HG03469 (cell line): Measurements from ENCODE around the gene RDX.
"Not testable (repeated sequence)": the region's sequence is repeated elsewhere in the genome, so short reads cannot be mapped to it uniquely, and the experiment has no call there.

Experiments used
- ATAC-seq: cut with Tn5 transposase; IDR thresholded peaks from one replicate; pipeline ENCODE4 v1.9.1; 2021; ENCODE audit warnings: mild to moderate bottlenecking, moderate library complexity, moderate number of reproducible peaks; ENCODE audit not compliant: unreplicated experiment

The RDX gene

DNA sequence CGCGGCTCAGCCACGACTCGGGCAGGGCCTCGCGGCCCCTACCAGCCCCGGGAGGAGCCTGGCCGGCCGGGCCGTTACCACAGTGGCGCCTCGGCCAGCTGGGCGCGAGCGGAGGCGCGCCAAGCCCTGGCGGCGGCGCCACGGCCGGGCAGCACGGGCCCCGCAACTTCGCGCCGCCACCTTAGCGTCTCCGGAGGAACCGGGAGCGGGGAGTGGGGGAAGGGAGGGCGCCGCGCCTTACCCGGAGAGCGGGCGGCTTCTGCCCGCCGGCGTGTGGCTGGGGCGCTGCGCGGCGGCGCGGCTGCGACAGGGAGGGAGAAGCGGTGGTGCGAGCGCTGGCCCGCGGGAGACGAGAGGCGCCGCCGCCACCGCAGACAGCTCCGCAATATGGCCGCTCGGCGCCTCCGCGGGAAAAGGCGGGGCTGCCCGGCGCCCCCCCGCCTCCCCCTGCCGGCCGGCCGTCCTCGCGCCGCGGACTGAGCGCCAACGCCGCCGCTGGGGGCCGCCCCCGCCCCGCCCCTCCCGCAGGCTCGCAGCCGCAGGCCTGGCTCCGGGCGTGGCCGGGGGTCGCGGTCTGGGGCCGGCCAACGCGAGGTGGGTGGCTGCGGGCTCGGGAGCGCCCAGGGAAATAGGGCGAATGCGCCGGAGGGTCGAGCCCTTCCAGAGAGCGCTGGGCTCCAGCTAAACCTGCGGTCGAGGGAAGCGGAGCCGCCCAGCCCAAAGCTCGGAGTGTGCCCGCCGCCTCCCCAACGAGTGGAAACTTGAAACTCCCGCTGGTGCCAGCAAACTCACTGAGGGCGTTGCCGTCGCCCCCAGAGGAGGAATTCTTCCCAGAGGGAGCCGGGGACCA lies at the start of gene RDX:
Gene RDX, minus strand, starts transcription at position 389 of the 850 bp plus-strand sequence. CDS start 16,922 bp downstream, outside the sequence.
- ATAC-seq: peak; percentile 41

DNA sequence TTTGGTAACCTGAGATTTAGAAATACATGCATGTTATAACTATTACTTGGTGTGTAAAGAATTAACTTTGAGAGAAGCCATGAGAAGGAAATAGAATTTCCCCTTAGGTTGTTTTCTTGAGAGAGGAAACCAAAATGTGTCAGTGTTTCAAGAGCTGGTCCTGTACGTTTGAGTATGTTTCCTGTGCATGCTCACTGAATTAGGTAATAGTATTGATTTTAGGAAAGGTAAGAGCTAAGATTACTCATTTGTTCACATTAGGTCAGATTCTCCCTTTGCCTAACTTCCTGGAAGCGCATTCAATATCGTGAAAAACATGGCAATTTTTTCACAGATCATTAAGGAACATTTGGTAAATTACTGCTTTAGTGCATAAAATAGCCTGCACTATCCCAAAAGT lies 49.3 kb upstream of the RDX start:
- ATAC-seq: no peak

DNA sequence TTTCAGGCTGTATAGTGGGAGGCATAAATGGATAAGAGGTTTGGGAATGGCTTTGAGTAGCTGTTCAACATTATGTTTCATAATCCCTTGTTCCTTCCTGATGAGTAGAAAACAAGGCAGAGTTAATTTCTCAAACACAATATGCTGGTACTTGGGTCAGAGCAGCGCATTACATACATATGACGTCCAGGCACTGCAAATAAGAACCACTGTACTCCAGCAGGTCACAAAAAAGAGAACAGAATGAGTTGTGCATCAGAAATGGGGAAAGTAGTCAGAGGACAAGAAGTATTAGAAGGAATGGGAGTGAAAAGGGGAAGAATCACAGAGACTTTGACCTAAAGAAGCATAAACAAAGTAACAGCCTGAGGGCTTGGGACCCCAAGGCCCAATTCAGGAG lies 44.0 kb upstream of the RDX start:
- no peak for ATAC-seq

DNA sequence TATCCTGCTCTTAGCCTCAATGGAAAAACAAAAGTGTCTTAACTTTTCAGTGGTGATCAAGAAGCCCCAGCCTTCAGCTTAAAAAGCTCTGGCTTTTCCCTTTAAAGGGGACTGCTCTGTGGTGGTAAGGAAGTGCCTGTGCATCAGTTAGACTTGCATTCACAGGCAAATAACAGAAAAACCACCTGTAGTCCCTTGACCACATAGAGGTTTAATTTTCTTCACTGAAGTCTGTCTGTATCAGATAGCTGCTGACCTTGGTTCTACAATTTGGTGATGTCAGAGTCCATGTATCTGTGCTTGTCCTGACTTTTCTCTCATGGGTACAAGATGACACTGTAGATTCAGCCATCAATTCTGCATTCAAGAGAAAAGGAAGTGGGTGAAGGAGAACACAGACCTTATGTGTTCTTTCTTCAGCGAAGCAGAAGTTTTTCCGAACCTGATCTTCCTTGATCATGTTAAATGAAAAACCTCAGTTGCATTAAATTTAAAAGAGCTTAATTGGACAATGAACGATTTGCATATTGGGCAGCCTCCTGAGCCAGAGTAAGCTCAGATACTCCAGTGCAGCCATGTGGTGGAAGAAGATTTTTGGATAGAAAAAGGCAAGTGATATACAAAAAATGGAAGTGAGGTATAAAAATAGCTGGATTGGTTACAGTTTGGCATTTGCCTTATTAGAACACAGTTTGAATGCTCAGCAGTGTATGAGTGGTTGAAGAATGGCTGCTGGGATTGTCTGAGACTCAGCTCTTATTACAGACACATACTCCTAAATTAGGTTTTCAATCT lies 43.2 kb upstream of the RDX start:
- no peak for ATAC-seq

DNA sequence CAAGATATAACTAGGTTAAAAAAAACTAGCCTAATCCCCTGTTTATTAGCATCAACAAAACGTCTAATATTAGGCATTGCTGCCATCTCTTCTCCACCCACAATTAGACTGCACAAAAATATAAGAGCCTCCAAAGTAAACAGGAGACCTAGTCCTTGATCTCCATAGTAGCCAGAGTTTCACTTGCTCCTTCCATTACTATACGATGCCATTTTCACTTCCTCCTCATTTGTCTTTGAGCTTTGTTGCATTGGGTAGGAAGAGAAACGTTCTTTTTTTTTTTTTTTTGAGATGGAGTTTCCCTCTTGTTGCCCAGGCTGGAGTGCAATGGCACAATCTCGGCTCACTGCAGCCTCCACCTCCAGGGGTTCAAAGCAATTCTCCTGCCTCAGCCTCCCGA lies 42.3 kb upstream of the RDX start:
- no peak for ATAC-seq

DNA sequence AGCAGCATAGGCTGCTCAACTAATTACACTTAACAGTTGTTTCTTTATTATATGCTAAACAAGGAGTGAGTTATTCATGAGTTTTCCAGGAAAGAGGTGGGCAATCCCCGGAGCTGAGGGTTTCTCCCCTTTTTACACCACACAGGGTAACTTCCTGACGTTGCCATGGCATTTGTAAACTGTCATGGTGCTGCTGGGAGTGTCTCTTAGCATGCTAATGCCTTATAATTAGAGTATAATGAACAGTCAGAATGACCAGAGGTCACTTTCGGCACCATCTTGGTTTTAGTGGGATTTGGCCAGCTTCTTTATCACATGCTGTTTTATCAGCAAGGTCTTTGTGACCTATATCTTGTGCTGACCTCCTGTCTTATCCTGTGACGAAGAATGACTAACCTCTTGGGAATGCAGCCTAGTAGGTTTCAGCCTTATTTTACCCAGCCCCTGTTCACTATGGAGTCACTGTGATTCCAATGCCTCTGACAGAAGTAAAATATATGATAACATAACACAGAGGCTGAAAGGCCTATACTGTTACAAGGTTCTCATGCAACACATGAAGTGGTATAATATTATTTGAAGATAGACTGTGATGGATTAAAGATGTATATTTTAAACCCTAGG lies 41.3 kb upstream of the RDX start:
- ATAC-seq: no peak

DNA sequence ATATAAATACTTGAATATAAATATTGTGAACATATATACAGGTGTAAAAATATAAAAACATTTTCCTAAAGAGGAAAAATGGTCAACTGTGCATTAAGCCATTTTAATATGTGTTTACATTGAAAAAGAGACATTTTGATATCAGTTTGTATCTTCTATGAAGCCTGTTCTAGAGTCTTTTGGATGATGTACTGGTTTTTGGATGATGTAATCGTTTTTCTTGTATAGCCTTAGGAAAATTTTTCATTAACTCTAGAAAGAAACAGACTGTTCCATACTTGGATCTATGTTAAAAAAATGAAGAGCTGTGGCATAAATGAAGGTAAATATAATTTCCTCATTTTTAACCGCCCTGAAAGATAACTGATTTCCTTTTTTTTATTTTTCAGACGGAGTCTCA lies 39.6 kb upstream of the RDX start:
- ATAC-seq: no peak

DNA sequence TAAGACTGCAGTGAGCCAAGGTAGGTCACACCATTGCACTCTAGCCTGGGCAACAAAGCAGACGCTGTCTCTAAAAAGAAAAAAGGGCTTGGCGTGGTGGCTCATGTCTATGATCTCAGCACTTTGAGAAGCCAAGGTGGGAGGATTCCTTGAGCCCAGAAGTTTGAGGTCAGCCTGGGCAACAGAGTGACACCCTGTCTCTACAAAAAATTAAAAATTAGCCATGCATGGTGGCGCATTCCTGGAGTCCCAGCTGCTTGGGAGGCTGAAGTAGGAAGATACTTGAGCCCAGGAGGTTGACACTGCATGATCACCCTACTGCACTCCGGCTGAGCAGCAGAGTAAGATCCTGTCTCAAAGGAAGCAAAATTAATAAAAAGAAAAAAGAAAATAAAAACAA lies 38.9 kb upstream of the RDX start:
- no peak for ATAC-seq

DNA sequence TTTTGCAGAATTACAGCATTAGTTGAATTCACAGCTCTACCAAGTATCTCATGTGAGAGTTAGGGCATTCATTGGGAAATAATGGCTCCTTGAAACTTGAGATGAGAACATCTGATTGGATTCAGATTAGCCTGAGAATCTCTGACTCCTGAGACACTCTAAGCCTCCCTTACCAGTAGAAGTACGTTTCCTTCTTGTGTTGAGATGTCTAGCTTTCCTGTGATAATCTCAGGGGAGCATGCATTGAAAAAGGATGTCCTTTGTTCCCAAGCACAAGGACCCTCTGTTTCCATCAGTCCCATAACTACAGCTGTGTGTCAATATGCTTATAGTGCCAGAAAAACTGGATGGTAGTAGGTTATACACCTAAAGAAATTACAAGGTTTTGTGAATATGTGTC lies 35.2 kb upstream of the RDX start:
- ATAC-seq: no peak

DNA sequence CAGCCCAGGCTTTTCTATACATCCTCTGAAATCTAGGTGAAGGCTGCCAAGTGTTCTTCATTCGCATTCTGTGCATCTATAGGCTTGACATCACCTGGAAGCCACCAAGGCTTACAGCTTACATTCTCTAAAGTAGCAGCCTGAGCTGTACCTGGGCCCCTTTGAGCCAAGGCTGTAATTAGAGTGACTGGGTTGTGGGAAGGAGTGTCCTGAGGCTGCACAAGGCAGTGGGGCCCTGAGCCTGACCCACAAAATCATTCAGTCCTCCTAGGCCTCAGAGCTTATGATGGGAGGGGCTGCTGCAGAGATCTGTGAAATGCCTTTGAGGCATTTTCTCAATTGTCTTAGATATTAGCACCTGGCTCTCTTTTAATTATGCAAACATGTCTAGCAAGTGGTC lies 33.0 kb upstream of the RDX start:
- ATAC-seq: no peak

DNA sequence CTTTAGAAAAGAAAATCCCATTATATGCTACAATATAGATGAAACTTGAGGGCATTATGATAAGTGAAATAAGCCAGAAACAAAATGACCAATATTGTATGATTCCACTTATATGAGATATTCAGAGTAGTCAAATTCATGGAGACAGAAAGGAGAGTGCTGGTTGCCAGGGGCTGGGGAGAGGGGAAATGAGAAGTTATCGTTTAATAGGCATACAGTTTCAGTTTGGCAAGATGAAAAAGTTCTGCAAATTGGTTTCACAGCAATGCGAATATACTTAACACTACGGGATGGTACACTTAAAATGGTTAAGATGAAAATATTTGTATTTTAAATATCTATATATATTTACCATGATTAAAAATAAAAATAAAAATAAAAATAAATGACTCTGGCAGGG lies 31.1 kb upstream of the RDX start:
- no peak for ATAC-seq

DNA sequence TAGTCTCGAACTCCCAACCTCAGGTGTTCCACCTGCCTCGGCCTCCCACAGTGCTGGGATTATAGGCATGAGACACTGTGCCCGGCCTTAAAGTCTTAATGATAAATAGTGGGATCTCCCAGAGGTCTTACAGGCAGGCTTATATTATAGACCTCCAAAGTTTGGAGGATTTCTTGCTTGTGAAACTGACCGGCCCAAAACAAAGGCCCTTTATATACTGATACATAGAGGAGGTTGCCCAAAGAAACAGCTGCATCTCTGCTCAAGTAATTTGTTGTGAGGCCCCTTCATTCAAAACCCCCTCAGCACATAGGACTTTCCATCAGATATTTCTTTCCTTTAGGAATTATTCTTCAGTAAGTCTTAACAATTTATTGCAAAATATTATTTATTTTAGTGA lies 27.4 kb upstream of the RDX start:
- no peak for ATAC-seq

DNA sequence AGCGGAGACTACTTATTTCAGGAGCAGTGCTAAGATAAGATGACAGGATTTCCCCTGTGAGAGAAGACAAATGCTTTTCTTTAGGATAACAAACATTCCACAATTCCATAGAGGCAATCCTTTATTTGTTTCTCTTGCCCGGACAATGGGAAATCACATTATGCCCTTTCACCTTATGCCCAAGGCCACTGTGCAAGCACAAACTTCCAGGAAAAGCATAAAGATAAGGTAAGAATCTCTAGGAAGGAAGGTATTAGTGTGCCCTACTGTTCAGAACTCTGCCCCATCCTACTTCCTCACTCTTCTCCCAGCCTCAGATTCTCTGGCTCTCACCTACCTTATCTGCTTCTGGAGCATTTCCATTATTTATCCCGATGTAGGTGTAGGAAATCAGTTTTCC lies 23.1 kb upstream of the RDX start:
- no peak for ATAC-seq

DNA sequence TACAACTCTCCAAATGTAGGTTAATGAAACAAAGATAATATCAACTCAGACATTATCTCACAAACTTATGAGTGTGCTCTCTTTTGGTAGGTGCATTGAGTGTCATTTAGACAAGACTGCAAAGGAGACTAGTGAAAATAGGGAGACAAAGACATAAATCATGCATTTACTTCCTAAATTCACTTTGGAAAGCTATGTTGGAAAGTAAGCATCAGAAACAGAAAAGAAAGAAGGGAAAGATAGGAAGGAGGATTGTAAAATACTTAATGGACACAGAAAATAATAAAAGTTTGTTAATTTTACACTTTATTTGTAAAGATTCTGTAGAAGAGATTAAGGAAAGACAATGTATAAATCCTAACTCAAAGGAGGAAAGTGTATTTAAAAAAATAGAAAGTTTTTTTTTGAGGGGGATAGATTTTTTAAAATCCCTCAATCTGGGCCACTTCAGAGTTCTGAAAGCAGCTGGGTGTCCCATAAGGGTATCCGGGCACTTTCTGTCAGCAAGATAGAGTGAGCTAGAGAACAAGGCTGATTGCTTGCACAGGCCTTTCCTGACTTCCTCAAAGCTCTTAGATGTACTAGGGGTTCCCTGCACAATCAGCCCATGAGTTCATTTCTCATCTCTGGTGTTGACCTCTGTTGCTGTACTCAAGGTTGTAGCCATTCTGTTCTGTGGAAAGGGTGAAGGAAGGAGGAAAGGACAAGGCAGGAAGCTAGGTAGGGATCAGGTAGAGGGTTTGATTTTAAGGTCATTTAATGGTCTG lies 22.4 kb upstream of the RDX start:
- no peak for ATAC-seq

DNA sequence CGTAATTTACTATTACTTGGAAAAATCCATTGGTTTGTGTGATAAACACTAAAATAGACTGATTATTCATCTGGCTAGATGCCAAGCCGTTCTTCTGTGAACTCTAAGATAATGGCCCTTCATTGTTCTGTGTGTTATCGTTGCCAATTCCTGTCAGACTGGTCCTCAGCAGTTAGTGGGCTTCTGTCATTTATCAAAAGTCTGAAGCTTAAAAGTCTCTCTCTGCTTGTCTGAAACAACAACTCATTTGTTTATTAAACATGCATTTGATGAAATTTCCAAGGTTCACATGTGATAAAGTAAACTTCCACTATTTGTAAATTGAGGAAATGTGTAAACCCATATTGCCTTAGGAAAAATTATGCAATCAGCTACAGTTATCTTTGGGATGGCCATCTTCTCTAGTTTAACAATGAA lies 21.1 kb upstream of the RDX start:
- ATAC-seq: no peak

DNA sequence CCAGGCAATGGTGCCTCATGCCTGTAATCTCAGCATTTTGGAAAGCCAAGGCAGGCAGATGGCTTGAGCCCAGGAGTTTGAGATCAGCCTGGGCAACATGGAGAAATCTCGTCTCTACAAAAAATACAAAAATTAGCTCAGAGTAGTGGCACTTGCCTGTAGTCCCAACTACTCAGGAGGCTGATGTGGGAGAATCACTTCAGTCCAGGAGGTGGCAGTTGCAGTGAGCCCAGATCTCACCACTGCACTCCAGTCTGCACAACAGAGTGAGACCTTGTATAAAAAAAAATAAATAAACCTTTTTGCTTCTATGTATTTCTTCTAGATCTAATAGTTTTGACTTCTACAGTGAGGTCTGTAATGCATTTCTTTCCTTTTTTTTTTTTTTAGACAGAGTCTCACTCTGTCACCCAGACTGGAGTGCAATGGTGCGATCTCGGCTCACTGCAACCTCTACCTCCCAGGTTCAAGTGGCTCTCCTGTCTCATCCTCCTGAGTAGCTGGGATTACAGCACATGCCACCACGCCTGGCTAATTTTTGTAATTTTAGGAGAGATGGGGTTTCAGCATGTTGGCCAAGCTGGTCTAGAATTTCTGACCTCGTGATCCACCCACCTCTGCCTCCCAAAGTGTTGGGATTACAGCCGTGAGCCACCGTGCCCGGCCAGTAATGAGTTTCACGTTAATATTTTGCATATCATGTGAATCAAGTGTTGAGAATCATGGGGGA lies 18.1 kb upstream of the RDX start:
- ATAC-seq: no peak

DNA sequence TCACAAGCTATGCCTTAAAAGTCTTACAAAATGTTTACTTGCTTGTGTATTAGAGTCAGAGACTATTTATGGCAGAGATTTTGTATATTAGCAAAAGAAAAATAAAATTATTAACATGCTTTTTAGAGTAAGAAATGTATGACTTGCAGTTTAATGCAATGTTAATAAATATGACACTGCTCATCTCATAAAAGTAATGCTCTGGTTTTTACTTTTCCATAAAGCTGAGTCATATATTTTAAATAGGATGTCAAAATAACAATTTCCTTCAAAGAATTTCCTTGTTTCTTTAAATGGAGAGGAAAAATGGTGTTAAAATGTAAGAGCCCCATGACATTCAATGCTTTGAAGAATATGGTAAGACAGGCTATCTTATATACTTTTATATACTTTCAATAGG lies 16.3 kb upstream of the RDX start:
- ATAC-seq: no peak

DNA sequence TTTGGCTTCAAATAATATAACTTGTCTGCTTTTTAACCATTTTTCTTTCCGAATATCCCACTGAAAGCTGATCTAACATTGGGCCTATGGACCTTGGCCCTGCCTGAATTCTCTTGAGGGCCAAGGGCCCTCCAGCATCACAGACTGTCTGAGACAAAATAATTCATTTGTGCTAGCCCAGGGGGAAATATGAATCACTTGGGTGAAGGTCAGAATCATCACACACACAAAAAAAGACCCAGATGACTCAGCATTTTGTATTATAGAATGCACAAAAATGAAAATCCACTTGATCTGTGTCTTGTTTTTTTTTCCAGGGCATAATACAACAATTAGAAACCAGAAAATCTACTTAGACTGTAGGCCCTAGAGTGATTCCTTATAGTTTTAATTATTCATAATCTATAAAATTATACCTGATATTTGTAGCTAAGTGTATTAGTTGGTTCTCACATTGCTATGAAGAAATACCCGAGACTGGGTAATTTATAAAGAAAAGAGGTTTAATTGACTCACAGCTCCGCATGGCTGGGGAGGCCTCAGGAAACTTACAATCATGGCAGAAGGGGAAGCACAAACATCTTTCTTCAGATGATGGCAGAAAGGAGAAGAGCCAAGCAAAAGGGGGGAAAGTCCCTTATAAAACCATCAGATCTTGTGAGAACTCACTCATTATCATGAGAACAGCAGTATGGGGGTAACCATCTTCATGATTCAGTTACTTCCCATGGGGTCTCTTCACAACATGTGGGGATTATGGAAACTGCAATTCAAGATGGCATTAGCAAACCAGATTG lies 15.6 kb upstream of the RDX start:
- no peak for ATAC-seq

DNA sequence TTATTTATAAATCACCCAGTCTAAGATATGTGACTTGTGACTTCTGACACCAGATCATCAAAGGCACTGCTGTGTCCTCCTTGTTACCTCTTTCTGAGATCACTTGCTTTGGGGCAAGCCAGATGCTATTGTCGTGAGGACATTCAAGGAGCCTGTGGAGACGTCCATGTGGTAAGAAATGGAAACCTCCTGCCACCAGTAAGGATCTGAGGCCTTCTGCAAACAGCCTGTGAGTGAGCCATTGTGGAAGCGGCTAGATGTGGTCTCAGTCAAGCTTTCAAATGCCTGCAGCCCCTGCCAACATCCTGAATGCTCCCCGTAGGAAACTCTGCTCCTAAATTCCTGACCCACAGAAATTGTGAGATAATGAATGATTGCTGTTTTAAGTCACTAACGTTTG lies 11.7 kb upstream of the RDX start:
- no peak for ATAC-seq

DNA sequence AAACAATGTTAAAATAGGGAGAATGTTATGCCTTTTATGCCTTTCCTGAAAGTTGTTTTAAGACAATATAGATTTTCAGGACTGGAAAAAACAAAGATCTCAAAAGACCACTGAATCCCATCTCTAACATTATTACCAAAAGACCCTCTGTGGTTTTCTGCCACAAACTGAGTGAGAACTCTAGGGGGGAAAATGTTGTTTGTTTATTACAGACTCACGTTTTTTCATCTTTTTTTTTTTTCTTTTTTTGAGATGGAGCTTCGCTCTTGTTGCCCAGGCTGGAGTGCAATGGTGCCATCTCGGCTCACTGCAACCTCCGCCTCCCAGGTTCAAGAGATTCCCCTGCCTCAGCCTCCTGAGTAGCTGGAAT lies 9.6 kb upstream of the RDX start:
- ATAC-seq: not testable (repeated sequence)
